GM19452 (cell line): ENCODE measurements around the gene IVNS1ABP.
"Not testable (repeated sequence)": the region's sequence is repeated elsewhere in the genome, so short reads cannot be mapped to it uniquely, and the experiment has no call there.

Experiments used
- ATAC-seq: cut with Tn5 transposase; IDR thresholded peaks from one replicate; pipeline ENCODE4 v1.9.1; 2021; ENCODE audit not compliant: unreplicated experiment

IVNS1ABP gene

GRCh38 chr1:185257950-185258208 is 59.2 kb downstream of the IVNS1ABP start:
- ATAC-seq: no peak

- ATAC-seq: not testable (repeated sequence)
Measured at GRCh38 chr1:185257116-185257949, 59.7 kb downstream of the IVNS1ABP start.

- not testable (repeated sequence) for ATAC-seq
Measured at GRCh38 chr1:185255595-185255994, 61.4 kb downstream of the IVNS1ABP start.

- not testable (repeated sequence) for ATAC-seq
Measured at GRCh38 chr1:185252404-185252803, 64.6 kb downstream of the IVNS1ABP start.

- not testable (repeated sequence) for ATAC-seq
Measured at GRCh38 chr1:185251928-185252327, 65.1 kb downstream of the IVNS1ABP start.

- ATAC-seq: no peak
Measured at GRCh38 chr1:185250063-185250462, 67.0 kb downstream of the IVNS1ABP start.

- ATAC-seq: no peak
Measured at GRCh38 chr1:185249563-185249962, 67.5 kb downstream of the IVNS1ABP start.
